HG03378 (cell line): ENCODE data around the gene GPR21.

Experiments
- ATAC-seq: cut with Tn5 transposase; IDR thresholded peaks from one replicate; pipeline ENCODE4 v1.9.1; 2021; ENCODE audit warnings: mild to moderate bottlenecking, moderate library complexity; ENCODE audit not compliant: unreplicated experiment

Gene GPR21

GRCh38 chr9:123033864-123034601, 566 bp downstream of the GPR21 start:
- no peak for ATAC-seq

GRCh38 chr9:123034881-123035510, 1.5 kb downstream of the GPR21 start:
- ATAC-seq, result no peak

GRCh38 chr9:123035791-123036190, 2.3 kb downstream of the GPR21 start:
- no peak for ATAC-seq

- no peak for ATAC-seq
These were observed 3.6 kb downstream of the GPR21 start for GRCh38 chr9:123036893-123037545.

GRCh38 chr9:123039617-123040219, 6.3 kb downstream of the GPR21 start:
- ATAC-seq, result no peak

GRCh38 chr9:123040801-123041200, 7.3 kb downstream of the GPR21 start:
- ATAC-seq, result no peak

- ATAC-seq, result no peak
These were observed 8.0 kb downstream of the GPR21 start for GRCh38 chr9:123041489-123041888.

- ATAC-seq, result no peak
These were observed 9.8 kb downstream of the GPR21 start for GRCh38 chr9:123043081-123043939.

- no peak for ATAC-seq
These were observed 11.1 kb downstream of the GPR21 start for GRCh38 chr9:123044586-123044985.

- no peak for ATAC-seq
These were observed 13.1 kb downstream of the GPR21 start for GRCh38 chr9:123046406-123047195.

GRCh38 chr9:123048748-123049147, 15.3 kb downstream of the GPR21 start:
- no peak for ATAC-seq

GRCh38 chr9:123049589-123050222, 16.2 kb downstream of the GPR21 start:
- no peak for ATAC-seq

GRCh38 chr9:123053046-123053445, 19.6 kb downstream of the GPR21 start:
- no peak for ATAC-seq

GRCh38 chr9:123053711-123054110, 20.2 kb downstream of the GPR21 start:
- no peak for ATAC-seq

- no peak for ATAC-seq
These were observed 25.4 kb downstream of the GPR21 start for GRCh38 chr9:123058834-123059233.

GRCh38 chr9:123059472-123060220, 26.2 kb downstream of the GPR21 start:
- ATAC-seq, result no peak

- no peak for ATAC-seq
These were observed 27.7 kb downstream of the GPR21 start for GRCh38 chr9:123061216-123061615.

GRCh38 chr9:123062351-123063176, 29.1 kb downstream of the GPR21 start:
- ATAC-seq, result no peak
